Brain microvascular endothelial cell (primary cell): Measurements from ENCODE around the gene C4orf51.

Experiments used
- DNase-seq: peaks from one replicate; pipeline ENCODE4 v3.0.0-alpha.2; 2020
- H3K27ac ChIP-seq: fragments of 250-450 bp; sonication (Bioruptor Pico); 2 replicates; pipeline ENCODE4 v1.5.1; 2020; ENCODE audit warnings: mild to moderate bottlenecking, moderate library complexity
- H3K27me3 ChIP-seq: fragments of 250-450 bp; sonication (Bioruptor Pico); replicated peaks from 2 replicates; pipeline ENCODE4 v1.5.1; 2020; ENCODE audit warnings: mild to moderate bottlenecking
- H3K36me3 ChIP-seq: fragments of 250-450 bp; sonication (Bioruptor Pico); replicated peaks from 2 replicates; pipeline ENCODE4 v1.5.1; 2020; ENCODE audit warnings: mild to moderate bottlenecking
- H3K4me3 ChIP-seq: 2 replicates; pipeline ENCODE4 v1.5.1; 2011; ENCODE audit warnings: low read depth, mild to moderate bottlenecking, control low read depth, low read length, moderate library complexity
- CTCF ChIP-seq: IDR thresholded peaks from 2 replicates; pipeline ENCODE4 v1.5.1; 2011; ENCODE audit warnings: low read depth, mild to moderate bottlenecking, moderate library complexity, low read length, control low read depth, inconsistent platforms; ENCODE audit errors: missing control alignments
- in situ Hi-C: cut with HindIII; loops from 2 replicates; pipeline ENCODE4 v1.10.0; 2017; ENCODE audit warnings: low sequenced_read_pairs, low pct_ligation_motif_present

Gene C4orf51

GRCh38 chr4:145723336-145723735 is 43.4 kb downstream of the C4orf51 start:
- no peaks in the 10 kb centered on the region for H3K36me3 ChIP-seq
- in situ Hi-C loops, result no loop called here
- DNase-seq, result no peak
- H3K4me3 ChIP-seq, result no peak overlapping the region
- no peaks in the 10 kb centered on the region for H3K27me3 ChIP-seq
- no peak for TF ChIP-seq CTCF
- no peak overlapping the region for H3K27ac ChIP-seq

- DNase-seq, result no peak
- no peak overlapping the region for H3K4me3 ChIP-seq
- no peaks in the 10 kb centered on the region for H3K36me3 ChIP-seq
- no peak overlapping the region for H3K27ac ChIP-seq
- H3K27me3 ChIP-seq, result no peaks in the 10 kb centered on the region
- in situ Hi-C loops, result no loop called here
- no peak for TF ChIP-seq CTCF
Measured at GRCh38 chr4:145730026-145730425, 50.1 kb downstream of the C4orf51 start.

GRCh38 chr4:145731028-145731427 is 51.1 kb downstream of the C4orf51 start:
- Histone ChIP-seq H3K27me3 (no peaks in the 10 kb centered on the region), H3K36me3 (no peaks in the 10 kb centered on the region), H3K4me3 (no peak overlapping the region), H3K27ac (no peak overlapping the region)
- no peak for TF ChIP-seq CTCF
- DNase-seq, result no peak
- in situ Hi-C loops, result no loop called here

- DNase-seq, result no peak
- peak overlapping the region; percentile 47 for H3K4me3 ChIP-seq
- in situ Hi-C loops, result no loop called here
- no peaks in the 10 kb centered on the region for H3K27me3 ChIP-seq
- TF ChIP-seq CTCF, result no peak
- H3K27ac ChIP-seq, result peak overlapping the region; percentile 96
- no peaks in the 10 kb centered on the region for H3K36me3 ChIP-seq
Measured at GRCh38 chr4:145732001-145732815, 52.3 kb downstream of the C4orf51 start.

GRCh38 chr4:145732895-145733880 is 53.2 kb downstream of the C4orf51 start:
- TF ChIP-seq CTCF, result no peak
- Histone ChIP-seq H3K36me3 (no peaks in the 10 kb centered on the region), H3K4me3 (peak overlapping the region; percentile 54), H3K27ac (peak overlapping the region; percentile 96), H3K27me3 (no peaks in the 10 kb centered on the region)
- in situ Hi-C loops, result no loop called here
- DNase-seq, result peak; percentile 92
